Neutrophil (primary cell): Measurements from ENCODE around the gene GADD45A.

ENCODE experiments used
- H3K27ac ChIP-seq: fragments of 200-600 bp; sonication (generic); 2 replicates; pipeline ENCODE4 v1.5.1; 2016; ENCODE audit warnings: mild to moderate bottlenecking, moderate library complexity
- H3K27me3 ChIP-seq: fragments of 200-600 bp; sonication (generic); 2 replicates; pipeline ENCODE4 v1.6.0; 2016; ENCODE audit warnings: mild to moderate bottlenecking
- H3K36me3 ChIP-seq: fragments of 200-600 bp; sonication (generic); 2 replicates; pipeline ENCODE4 v1.5.1; 2017
- H3K4me1 ChIP-seq, 2 experiments: fragments of 200-600 bp in 1 of 2; sonication (generic) in 1 of 2; 1 replicate in 1 of 2; 2 replicates in 1 of 2; pipeline versions ENCODE4 v1.5.1 to v1.6.1; 2013 to 2016; ENCODE audit warnings: low read depth in 1 of 2, low read length in 1 of 2, mild to moderate bottlenecking in 1 of 2, moderate library complexity in 1 of 2; ENCODE audit not compliant: control insufficient read depth in 1 of 2, insufficient read depth in 1 of 2
- H3K4me3 ChIP-seq, 2 experiments: fragments of 200-600 bp in 1 of 2; sonication (generic) in 1 of 2; 1 replicate in 1 of 2; 2 replicates in 1 of 2; pipeline ENCODE4 v1.5.1; 2013 to 2016; ENCODE audit warnings: low read depth in 1 of 2, low read length in 1 of 2, mild to moderate bottlenecking in 1 of 2, moderate library complexity in 1 of 2
- H3K9me3 ChIP-seq: fragments of 200-600 bp; sonication (generic); 2 replicates; pipeline ENCODE4 v1.5.1; 2016
- CTCF ChIP-seq: fragments of 200-600 bp; sonication (generic); IDR thresholded peaks from 2 replicates; pipeline ENCODE4 v1.5.1; 2016; ENCODE audit warnings: antibody characterized with exemption

Gene GADD45A

DNA sequence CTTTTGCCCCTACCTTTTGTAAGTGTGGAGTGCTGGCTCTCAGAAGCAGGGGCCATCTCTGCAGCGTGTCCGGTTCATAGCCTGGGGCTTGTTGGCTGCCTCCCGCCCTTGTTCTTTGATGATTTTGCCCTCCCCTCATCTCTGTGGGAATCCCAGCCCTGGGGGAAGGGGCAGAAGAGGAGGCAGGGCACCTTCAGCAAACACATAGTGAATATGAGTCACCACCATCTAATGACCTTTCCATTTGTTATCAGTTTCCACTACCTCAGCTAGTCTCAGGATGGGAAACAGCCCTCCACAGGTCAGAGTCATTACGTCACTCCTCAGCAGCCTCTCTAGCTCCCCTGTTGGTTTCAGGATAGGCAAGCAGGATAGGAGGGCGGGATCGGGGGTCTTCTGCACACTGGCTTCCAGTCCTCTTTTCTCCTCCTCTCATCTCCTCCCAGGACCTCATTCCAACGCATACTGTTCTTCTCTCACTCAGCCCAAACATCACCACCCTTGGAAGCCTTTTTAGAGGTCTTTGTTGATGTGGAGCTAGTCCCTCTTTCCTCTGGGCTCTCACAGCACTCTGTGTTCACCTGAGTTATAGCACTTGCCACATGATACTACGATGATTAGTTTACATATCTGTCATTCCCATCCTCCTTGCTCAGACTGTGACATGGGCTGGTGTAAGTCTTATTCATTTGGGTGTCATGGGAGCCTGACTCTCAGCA lies 15.8 kb downstream of the GADD45A start:
- Histone ChIP-seq H3K4me1 (peaks cover 11% of the 10 kb centered on the region in 2 experiments), H3K27me3 (no peaks in the 10 kb centered on the region), H3K27ac (no peak overlapping the region), H3K36me3 (no peaks in the 10 kb centered on the region), H3K9me3 (no peaks in the 10 kb centered on the region), H3K4me3 (no peak overlapping the region)
- TF ChIP-seq CTCF = no peak

DNA sequence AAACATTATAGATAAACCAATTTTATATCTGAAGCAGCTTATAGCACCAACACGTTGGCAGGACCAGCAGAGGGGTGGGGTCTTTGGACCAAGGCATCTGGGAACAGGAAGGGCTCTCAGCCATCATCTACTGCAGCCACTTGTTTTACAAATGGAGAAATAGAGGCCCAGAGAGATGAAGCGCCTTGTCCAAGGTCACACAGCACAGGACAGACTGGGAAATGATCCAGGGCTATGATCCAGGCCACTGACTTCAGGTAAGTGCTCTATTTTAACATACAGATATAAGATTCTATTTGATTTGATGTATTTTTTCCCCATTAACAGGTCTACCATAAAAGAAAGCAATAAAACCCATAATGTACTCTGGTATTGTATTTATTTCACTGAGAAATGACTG lies 16.9 kb downstream of the GADD45A start:
- no peaks in the 10 kb centered on the region for H3K27me3 ChIP-seq
- H3K4me1 ChIP-seq = peaks cover 1% of the 10 kb centered on the region in 2 experiments
- H3K4me3 ChIP-seq = no peak overlapping the region
- no peaks in the 10 kb centered on the region for H3K36me3 ChIP-seq
- no peak for TF ChIP-seq CTCF
- no peaks in the 10 kb centered on the region for H3K9me3 ChIP-seq
- no peak overlapping the region for H3K27ac ChIP-seq

GRCh38 chr1:67704351-67704750 lies 19.4 kb downstream of the GADD45A start:
- TF ChIP-seq CTCF = no peak
- Histone ChIP-seq H3K4me3 (no peak overlapping the region), H3K36me3 (no peaks in the 10 kb centered on the region), H3K4me1 (no peaks in the 10 kb centered on the region), H3K9me3 (no peaks in the 10 kb centered on the region), H3K27ac (no peak overlapping the region), H3K27me3 (no peaks in the 10 kb centered on the region)

GRCh38 chr1:67705735-67706453 lies 20.9 kb downstream of the GADD45A start:
- no peaks in the 10 kb centered on the region for H3K36me3 ChIP-seq

DNA sequence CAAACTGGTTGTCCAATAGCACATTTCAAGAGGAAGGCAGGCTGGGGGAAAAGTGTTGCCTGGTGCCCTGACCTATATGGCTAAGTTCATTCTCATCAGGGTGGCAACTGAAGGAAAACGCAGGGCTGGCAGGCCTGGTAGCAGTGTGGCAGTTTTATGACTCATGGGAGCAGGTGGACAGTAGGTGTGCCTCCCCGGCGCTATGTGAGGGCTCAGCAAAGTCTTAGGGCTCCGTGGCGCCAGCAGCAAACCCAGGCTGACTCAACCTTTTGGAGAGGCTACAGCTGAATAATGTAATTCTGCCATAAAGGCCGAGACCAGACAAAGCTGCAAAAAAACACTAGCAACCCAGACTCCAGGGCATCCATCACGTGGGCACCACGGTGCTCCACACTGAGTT lies 23.6 kb downstream of the GADD45A start:
- Histone ChIP-seq H3K27ac (no peak overlapping the region), H3K36me3 (no peaks in the 10 kb centered on the region), H3K27me3 (no peaks in the 10 kb centered on the region), H3K4me3 (no peak overlapping the region), H3K9me3 (no peaks in the 10 kb centered on the region), H3K4me1 (no peaks in the 10 kb centered on the region)
- TF ChIP-seq CTCF = no peak

More at GRCh38 chr1:67705735-67706453, 20.9 kb downstream of the GADD45A start:
- Histone ChIP-seq H3K4me1 (no peaks in the 10 kb centered on the region), H3K27me3 (no peaks in the 10 kb centered on the region), H3K4me3 (no peak overlapping the region), H3K9me3 (no peaks in the 10 kb centered on the region), H3K27ac (no peak overlapping the region)
- no peak for TF ChIP-seq CTCF
